Measurements from ENCODE around the gene NDRG4.

Gene NDRG4

GRCh38 chr16:58462089-58462488 is 37.9 kb upstream of the NDRG4 start:
- H3K27ac Mint-ChIP-seq = no peak overlapping the region
- H3K36me3 Mint-ChIP-seq = no peaks in the 10 kb centered on the region
- peak overlapping the region; percentile 7 for H3K4me3 Mint-ChIP-seq
- no peak for ATAC-seq
- H3K4me1 Mint-ChIP-seq = peaks cover 20% of the 10 kb centered on the region
- H3K9me3 Mint-ChIP-seq = no peaks in the 10 kb centered on the region
- H3K27me3 Mint-ChIP-seq = peaks cover 46% of the 10 kb centered on the region

- Mint-ChIP-seq H3K27me3 (peaks cover 51% of the 10 kb centered on the region), H3K4me3 (peak overlapping the region; percentile 71), H3K4me1 (peaks cover 20% of the 10 kb centered on the region), H3K9me3 (no peaks in the 10 kb centered on the region), H3K27ac (no peak overlapping the region), H3K36me3 (no peaks in the 10 kb centered on the region)
- no peak for ATAC-seq
Observed at GRCh38 chr16:58462499-58462996, 37.4 kb upstream of the NDRG4 start.

- Mint-ChIP-seq H3K4me3 (peak overlapping the region; percentile 71), H3K27ac (no peak overlapping the region), H3K27me3 (peaks cover 58% of the 10 kb centered on the region), H3K4me1 (peaks cover 20% of the 10 kb centered on the region), H3K36me3 (no peaks in the 10 kb centered on the region), H3K9me3 (no peaks in the 10 kb centered on the region)
- ATAC-seq = peak; percentile 53
Observed at GRCh38 chr16:58462997-58463941, 36.7 kb upstream of the NDRG4 start.

- Mint-ChIP-seq H3K9me3 (no peaks in the 10 kb centered on the region), H3K4me1 (peaks cover 14% of the 10 kb centered on the region), H3K27ac (no peak overlapping the region), H3K36me3 (no peaks in the 10 kb centered on the region), H3K4me3 (peak overlapping the region; percentile 40), H3K27me3 (peaks cover 61% of the 10 kb centered on the region)
- no peak for ATAC-seq
Observed at GRCh38 chr16:58464047-58464915, 35.7 kb upstream of the NDRG4 start.

GRCh38 chr16:58464916-58465731 is 34.8 kb upstream of the NDRG4 start:
- no peak for ATAC-seq
- H3K9me3 Mint-ChIP-seq = no peaks in the 10 kb centered on the region
- no peak overlapping the region for H3K27ac Mint-ChIP-seq
- H3K27me3 Mint-ChIP-seq = peaks cover 67% of the 10 kb centered on the region
- peak overlapping the region; percentile 40 for H3K4me3 Mint-ChIP-seq
- peaks cover 10% of the 10 kb centered on the region for H3K4me1 Mint-ChIP-seq
- no peaks in the 10 kb centered on the region for H3K36me3 Mint-ChIP-seq

- H3K4me3 Mint-ChIP-seq = no peak overlapping the region
- no peaks in the 10 kb centered on the region for H3K9me3 Mint-ChIP-seq
Observed at GRCh38 chr16:58465817-58466216, 34.1 kb upstream of the NDRG4 start.

GRCh38 chr16:58466396-58466795 is 33.5 kb upstream of the NDRG4 start:
- Mint-ChIP-seq H3K27ac (no peak overlapping the region), H3K27me3 (peaks cover 80% of the 10 kb centered on the region), H3K4me3 (no peak overlapping the region), H3K4me1 (peaks cover 10% of the 10 kb centered on the region), H3K36me3 (no peaks in the 10 kb centered on the region), H3K9me3 (no peaks in the 10 kb centered on the region)
- ATAC-seq = no peak

More at GRCh38 chr16:58465817-58466216, 34.1 kb upstream of the NDRG4 start:
- H3K27me3 Mint-ChIP-seq = peaks cover 74% of the 10 kb centered on the region
- ATAC-seq = no peak
- no peak overlapping the region for H3K27ac Mint-ChIP-seq
- H3K4me1 Mint-ChIP-seq = peaks cover 10% of the 10 kb centered on the region
- no peaks in the 10 kb centered on the region for H3K36me3 Mint-ChIP-seq

- Mint-ChIP-seq H3K4me1 (peaks cover 10% of the 10 kb centered on the region), H3K9me3 (no peaks in the 10 kb centered on the region), H3K4me3 (no peak overlapping the region), H3K27ac (no peak overlapping the region), H3K36me3 (no peaks in the 10 kb centered on the region), H3K27me3 (peaks cover 86% of the 10 kb centered on the region)
- no peak for ATAC-seq
Observed at GRCh38 chr16:58467905-58468304, 32.0 kb upstream of the NDRG4 start.

- Mint-ChIP-seq H3K4me3 (no peak overlapping the region), H3K27ac (no peak overlapping the region), H3K9me3 (no peaks in the 10 kb centered on the region), H3K4me1 (no peaks in the 10 kb centered on the region), H3K27me3 (peaks cover 83% of the 10 kb centered on the region), H3K36me3 (no peaks in the 10 kb centered on the region)
- no peak for ATAC-seq
Observed at GRCh38 chr16:58471209-58471975, 28.6 kb upstream of the NDRG4 start.

- H3K4me1 Mint-ChIP-seq = no peaks in the 10 kb centered on the region
- no peaks in the 10 kb centered on the region for H3K9me3 Mint-ChIP-seq
- H3K27ac Mint-ChIP-seq = no peak overlapping the region
- peaks cover 74% of the 10 kb centered on the region for H3K27me3 Mint-ChIP-seq
- no peak for ATAC-seq
- H3K4me3 Mint-ChIP-seq = no peak overlapping the region
- H3K36me3 Mint-ChIP-seq = no peaks in the 10 kb centered on the region
Observed at GRCh38 chr16:58472266-58472665, 27.7 kb upstream of the NDRG4 start.

- no peak overlapping the region for H3K4me3 Mint-ChIP-seq
- no peaks in the 10 kb centered on the region for H3K4me1 Mint-ChIP-seq
- ATAC-seq = no peak
- no peak overlapping the region for H3K27ac Mint-ChIP-seq
- H3K9me3 Mint-ChIP-seq = no peaks in the 10 kb centered on the region
- H3K27me3 Mint-ChIP-seq = peaks cover 68% of the 10 kb centered on the region
- H3K36me3 Mint-ChIP-seq = no peaks in the 10 kb centered on the region
Observed at GRCh38 chr16:58472827-58473226, 27.1 kb upstream of the NDRG4 start.

GRCh38 chr16:58474296-58474695 is 25.6 kb upstream of the NDRG4 start:
- no peaks in the 10 kb centered on the region for H3K4me1 Mint-ChIP-seq
- H3K4me3 Mint-ChIP-seq = no peak overlapping the region
- H3K36me3 Mint-ChIP-seq = no peaks in the 10 kb centered on the region
- H3K9me3 Mint-ChIP-seq = no peaks in the 10 kb centered on the region
- no peak for ATAC-seq
- H3K27ac Mint-ChIP-seq = no peak overlapping the region
- H3K27me3 Mint-ChIP-seq = peaks cover 54% of the 10 kb centered on the region

GRCh38 chr16:58475091-58475619 is 24.8 kb upstream of the NDRG4 start:
- Mint-ChIP-seq H3K27me3 (peaks cover 47% of the 10 kb centered on the region), H3K27ac (no peak overlapping the region), H3K4me3 (no peak overlapping the region), H3K36me3 (no peaks in the 10 kb centered on the region), H3K9me3 (no peaks in the 10 kb centered on the region), H3K4me1 (no peaks in the 10 kb centered on the region)
- no peak for ATAC-seq

GRCh38 chr16:58476791-58477190 is 23.2 kb upstream of the NDRG4 start:
- no peak overlapping the region for H3K27ac Mint-ChIP-seq
- no peaks in the 10 kb centered on the region for H3K4me1 Mint-ChIP-seq
- ATAC-seq = no peak
- H3K27me3 Mint-ChIP-seq = peaks cover 32% of the 10 kb centered on the region
- H3K4me3 Mint-ChIP-seq = no peak overlapping the region
- H3K36me3 Mint-ChIP-seq = no peaks in the 10 kb centered on the region
- H3K9me3 Mint-ChIP-seq = no peaks in the 10 kb centered on the region

All from stimulated activated memory B cell treated with anti-CD40 and anti-IgM and Interleukin-4, amounts not matched to agents 10 μg/mL and 1 μg/mL and 100 μg/mL, for 72 hours (primary cell).